Skeletal muscle satellite cell (primary cell): ENCODE measurements around the gene RING1.

Experiments used
- H3K27me3 ChIP-seq: 2 replicates; pipeline ENCODE4 v1.7.0; 2013; ENCODE audit warnings: low read length; ENCODE audit not compliant: control insufficient read depth, insufficient read depth
- H3K36me3 ChIP-seq: 2 replicates; pipeline ENCODE4 v1.7.0; 2013; ENCODE audit warnings: mild to moderate bottlenecking, control low read depth, low read length; ENCODE audit not compliant: insufficient read depth
- H3K4me1 ChIP-seq: 2 replicates; pipeline ENCODE4 v1.7.0; 2013; ENCODE audit warnings: low read length; ENCODE audit not compliant: control insufficient read depth, insufficient read depth
- H3K4me2 ChIP-seq: 2 replicates; pipeline ENCODE4 v1.7.0; 2013; ENCODE audit warnings: mild to moderate bottlenecking, low read length
- H3K4me3 ChIP-seq: 2 replicates; pipeline ENCODE4 v1.7.0; 2013; ENCODE audit warnings: low read length
- H3K9ac ChIP-seq: 2 replicates; pipeline ENCODE4 v1.7.0; 2013; ENCODE audit warnings: mild to moderate bottlenecking, low read depth, low read length, moderate library complexity
- H3K9me3 ChIP-seq: replicated peaks from 2 replicates; pipeline ENCODE4 v1.7.0; 2013; ENCODE audit warnings: mild to moderate bottlenecking, control low read depth, low read length

The RING1 gene

DNA sequence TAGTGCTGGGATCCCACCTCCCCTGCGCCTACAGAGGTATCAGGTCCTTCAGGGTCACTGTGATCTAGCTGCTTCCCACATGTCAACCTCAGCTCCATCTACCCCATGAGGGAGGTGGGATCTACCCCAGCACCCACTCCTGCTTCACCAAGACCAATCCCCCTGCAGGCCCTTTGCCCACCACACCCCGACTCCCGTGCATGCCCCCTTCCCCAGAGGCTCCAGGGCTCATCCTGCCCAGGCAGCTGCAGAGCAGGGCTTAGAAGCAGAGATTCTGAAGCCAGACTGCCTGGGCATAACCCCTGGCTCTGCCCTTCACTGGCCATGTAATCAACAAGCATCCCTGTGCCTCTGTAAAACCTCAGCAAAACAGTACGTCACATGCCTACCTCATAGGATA is 33.5 kb upstream of the RING1 start:
- Histone ChIP-seq H3K9me3 (no peaks in the 10 kb centered on the region), H3K9ac (no peak overlapping the region), H3K4me2 (no peak overlapping the region), H3K27me3 (peaks cover 13% of the 10 kb centered on the region), H3K4me1 (no peaks in the 10 kb centered on the region), H3K36me3 (no peaks in the 10 kb centered on the region), H3K4me3 (no peak overlapping the region)

DNA sequence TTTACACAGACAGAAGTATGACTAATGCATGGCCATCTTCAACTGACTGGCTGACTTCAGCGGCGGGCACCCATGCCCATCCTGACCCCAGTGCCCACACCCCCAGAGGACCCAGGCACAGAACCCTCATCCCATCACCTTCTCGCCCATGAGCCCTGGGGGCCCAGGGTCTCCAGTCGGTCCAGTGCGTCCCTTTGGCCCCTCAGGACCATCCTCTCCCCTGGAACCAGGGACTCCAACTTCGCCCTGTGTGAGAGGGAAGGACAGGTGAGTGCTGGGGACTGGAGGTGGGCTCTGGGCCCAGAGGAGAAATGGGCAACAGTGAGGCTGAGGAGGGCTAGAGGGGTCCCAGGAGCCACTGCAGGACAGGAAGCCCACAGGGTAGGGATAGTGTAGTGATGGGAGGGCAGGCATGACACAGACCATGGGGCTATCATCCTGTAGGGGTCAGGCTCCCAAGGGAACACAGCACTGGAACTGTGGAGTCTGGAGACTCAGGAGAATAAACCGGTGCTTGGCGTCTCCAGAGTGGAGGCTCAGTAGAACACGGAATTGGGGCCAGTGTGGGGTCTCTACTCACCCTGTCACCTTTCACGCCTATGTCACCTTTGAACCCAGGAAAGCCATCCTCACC is 32.7 kb upstream of the RING1 start:
- Histone ChIP-seq H3K4me3 (no peak overlapping the region), H3K9ac (no peak overlapping the region), H3K27me3 (peaks cover 13% of the 10 kb centered on the region), H3K4me2 (no peak overlapping the region), H3K9me3 (no peaks in the 10 kb centered on the region), H3K4me1 (no peaks in the 10 kb centered on the region), H3K36me3 (no peaks in the 10 kb centered on the region)

DNA sequence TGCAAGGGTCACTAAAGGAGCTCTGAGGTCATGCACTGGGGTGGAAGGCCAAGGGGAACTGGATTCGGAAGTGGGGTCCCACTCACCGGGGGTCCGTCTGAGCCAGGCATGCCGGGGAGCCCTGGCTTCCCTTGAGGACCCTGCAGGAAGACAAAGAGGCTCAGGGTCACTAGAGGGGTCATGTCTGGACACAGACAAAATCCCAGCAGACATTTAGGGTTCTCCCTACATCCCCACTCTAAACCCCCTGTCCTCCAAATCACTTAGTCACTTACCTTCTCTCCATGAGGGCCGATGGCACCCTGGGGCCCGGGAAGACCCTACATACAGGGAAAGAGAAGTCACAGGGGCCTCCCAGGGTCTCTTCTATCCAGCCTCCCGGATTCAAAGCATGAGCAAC is 31.4 kb upstream of the RING1 start:
- Histone ChIP-seq H3K27me3 (peaks cover 13% of the 10 kb centered on the region), H3K4me1 (no peaks in the 10 kb centered on the region), H3K4me2 (no peak overlapping the region), H3K9me3 (no peaks in the 10 kb centered on the region), H3K9ac (no peak overlapping the region), H3K36me3 (no peaks in the 10 kb centered on the region), H3K4me3 (no peak overlapping the region)

DNA sequence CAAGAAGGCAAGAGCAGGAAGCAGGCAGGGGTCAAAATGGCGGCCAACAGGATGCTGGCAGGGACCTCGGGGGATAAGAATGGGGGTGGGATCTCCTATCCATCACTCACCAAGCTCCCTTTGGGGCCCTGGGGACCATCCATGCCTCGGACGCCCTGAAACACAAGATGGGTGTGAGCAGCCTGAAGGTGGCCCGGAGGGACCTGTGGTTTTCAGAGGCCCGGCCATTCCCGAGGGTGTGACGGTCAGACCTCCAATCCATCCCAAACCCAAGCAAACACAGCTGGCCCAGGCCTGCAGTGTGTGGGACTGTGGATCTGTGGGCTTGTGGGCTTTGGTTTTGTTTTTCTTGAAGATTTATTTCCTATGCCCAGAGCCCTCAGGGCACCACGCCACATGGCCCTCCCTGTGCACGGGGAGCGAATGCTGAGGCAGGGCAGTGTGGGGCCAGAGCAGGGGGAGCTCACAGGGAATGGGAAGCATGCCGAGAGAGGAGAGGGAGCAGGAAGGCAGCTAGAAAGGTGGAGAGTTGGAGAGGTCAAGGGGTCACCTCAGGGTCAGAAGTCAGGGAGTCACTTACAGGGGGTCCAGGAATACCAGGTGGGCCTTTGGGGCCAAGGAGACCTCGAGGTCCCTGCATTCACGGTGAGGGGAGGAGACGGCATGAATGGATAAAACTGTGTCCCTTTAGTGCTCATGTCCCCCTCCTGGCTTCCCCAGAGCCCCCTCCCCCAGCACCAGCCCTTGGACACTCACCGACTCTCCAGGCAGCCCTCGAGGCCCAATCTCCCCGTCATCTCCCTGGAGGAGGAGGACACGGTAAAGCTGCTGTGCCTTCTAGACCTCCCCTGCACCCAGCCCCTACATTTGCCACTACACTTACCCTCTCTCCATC is 30.5 kb upstream of the RING1 start:
- Histone ChIP-seq H3K9ac (no peak overlapping the region), H3K4me1 (no peaks in the 10 kb centered on the region), H3K27me3 (peaks cover 13% of the 10 kb centered on the region), H3K4me3 (no peak overlapping the region), H3K9me3 (no peaks in the 10 kb centered on the region), H3K4me2 (no peak overlapping the region), H3K36me3 (no peaks in the 10 kb centered on the region)

DNA sequence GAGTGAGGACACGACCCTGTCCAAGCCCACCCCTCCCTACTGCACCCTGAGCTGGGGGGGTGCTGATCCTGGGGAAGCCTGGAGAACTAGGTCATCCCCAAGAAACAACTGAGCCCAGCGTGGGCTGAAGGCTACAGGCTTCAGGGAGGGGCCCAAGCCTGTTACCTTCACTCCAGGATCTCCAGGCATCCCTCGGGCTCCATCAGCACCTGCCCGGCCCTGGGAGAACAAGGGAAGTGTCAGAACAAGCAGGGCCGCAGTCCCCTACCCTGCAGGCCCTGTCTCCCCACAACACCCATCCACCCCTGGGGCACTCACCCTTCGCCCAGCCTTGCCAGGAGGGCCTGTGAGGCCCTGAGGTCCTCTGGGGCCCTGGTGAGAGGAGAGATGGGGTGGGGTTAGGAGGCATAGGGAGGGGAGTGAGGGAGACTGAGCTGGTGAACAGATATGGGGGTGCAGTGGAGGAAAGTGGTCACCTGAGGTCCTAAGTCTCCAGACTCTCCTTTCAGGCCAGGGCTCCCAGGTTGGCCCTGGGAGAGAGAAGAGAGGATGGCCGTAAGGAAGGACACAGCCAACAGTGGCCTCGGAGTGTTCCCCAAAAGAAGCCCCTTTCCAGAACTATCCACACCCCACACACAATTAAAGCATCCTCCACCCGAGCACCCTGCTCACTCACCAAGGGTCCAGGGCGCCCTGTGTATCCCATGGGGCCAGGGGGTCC is 29.4 kb upstream of the RING1 start:
- H3K36me3 ChIP-seq, result no peaks in the 10 kb centered on the region
- no peak overlapping the region for H3K9ac ChIP-seq
- H3K4me1 ChIP-seq, result no peaks in the 10 kb centered on the region
- H3K27me3 ChIP-seq, result peaks cover 6% of the 10 kb centered on the region
- H3K9me3 ChIP-seq, result no peaks in the 10 kb centered on the region
- H3K4me3 ChIP-seq, result no peak overlapping the region
- H3K4me2 ChIP-seq, result no peak overlapping the region

DNA sequence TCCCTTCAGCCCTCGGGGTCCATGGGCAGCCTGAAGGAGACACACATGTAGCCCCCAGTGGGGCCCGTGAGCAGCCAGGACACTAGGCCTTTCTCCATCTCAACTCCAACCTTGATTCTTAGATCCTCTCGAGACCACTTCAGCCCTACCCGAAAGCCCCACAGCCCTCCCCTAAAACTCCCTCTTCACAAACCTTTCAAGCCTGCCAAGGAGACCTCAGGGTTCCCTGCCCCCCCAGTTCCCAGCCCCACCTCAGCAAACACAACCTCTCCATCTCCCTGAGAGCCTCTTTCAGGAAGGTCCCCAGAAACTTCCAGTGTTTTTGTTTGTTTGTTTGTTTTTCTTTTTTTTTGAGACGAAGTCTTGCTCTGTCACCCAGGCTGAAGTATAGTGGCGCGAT is 27.2 kb upstream of the RING1 start:
- H3K4me2 ChIP-seq, result no peak overlapping the region
- H3K4me1 ChIP-seq, result no peaks in the 10 kb centered on the region
- H3K27me3 ChIP-seq, result no peaks in the 10 kb centered on the region
- no peaks in the 10 kb centered on the region for H3K36me3 ChIP-seq
- no peak overlapping the region for H3K4me3 ChIP-seq
- no peaks in the 10 kb centered on the region for H3K9me3 ChIP-seq
- H3K9ac ChIP-seq, result no peak overlapping the region

DNA sequence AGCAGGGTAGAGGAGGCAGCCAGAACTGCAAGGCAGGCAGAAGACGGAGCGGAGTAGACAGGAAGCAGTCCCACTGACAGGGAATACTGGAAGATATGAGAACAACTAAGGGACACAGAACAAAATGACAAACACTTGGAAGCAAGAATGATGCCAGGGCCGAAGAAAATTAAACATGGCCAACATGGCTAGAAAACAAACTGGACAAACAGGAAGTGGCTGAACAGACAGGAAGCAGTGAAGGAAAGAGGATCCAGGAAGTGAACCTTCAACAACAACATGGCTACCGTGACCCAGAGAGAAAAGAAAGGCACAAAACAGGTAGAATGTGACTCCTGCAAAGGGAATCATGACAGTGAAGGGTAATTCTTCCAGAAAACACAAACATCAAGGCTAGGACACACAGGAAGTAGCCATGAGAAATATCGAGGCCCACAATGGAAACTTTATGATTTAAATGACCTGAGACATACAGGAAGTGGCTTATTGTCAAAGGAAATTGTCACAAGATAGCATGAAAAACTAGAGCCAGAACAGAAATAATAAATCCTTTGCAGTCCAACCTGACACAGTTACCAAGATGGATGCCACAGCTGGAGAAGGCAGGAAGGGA is 25.1 kb upstream of the RING1 start:
- H3K9me3 ChIP-seq, result no peaks in the 10 kb centered on the region
- no peaks in the 10 kb centered on the region for H3K27me3 ChIP-seq
- H3K9ac ChIP-seq, result no peak overlapping the region
- no peaks in the 10 kb centered on the region for H3K36me3 ChIP-seq
- no peak overlapping the region for H3K4me3 ChIP-seq
- no peaks in the 10 kb centered on the region for H3K4me1 ChIP-seq
- no peak overlapping the region for H3K4me2 ChIP-seq

DNA sequence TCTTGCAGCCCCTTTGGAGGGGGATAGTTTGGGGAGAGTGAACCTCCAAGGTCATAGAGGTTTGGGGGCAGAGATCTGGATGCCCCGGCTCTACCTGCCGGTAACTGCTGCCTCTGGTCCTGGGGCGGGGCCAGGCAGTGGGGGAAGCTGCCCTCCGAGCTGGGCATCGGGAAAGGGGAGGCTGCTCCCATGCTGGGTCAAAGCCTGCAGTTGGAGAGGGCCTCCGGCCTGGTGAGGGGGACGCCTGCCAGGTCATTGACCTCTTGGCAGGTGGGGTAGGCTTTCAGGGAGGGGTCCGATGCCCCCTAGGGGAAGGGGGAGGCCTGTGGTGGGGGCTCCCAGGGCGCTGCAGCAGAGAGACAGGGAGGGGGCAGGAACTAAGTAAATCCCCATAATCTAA is 23.1 kb upstream of the RING1 start:
- Histone ChIP-seq H3K4me3 (no peak overlapping the region), H3K36me3 (no peaks in the 10 kb centered on the region), H3K9me3 (no peaks in the 10 kb centered on the region), H3K27me3 (peaks cover 5% of the 10 kb centered on the region), H3K4me2 (no peak overlapping the region), H3K4me1 (no peaks in the 10 kb centered on the region), H3K9ac (no peak overlapping the region)

DNA sequence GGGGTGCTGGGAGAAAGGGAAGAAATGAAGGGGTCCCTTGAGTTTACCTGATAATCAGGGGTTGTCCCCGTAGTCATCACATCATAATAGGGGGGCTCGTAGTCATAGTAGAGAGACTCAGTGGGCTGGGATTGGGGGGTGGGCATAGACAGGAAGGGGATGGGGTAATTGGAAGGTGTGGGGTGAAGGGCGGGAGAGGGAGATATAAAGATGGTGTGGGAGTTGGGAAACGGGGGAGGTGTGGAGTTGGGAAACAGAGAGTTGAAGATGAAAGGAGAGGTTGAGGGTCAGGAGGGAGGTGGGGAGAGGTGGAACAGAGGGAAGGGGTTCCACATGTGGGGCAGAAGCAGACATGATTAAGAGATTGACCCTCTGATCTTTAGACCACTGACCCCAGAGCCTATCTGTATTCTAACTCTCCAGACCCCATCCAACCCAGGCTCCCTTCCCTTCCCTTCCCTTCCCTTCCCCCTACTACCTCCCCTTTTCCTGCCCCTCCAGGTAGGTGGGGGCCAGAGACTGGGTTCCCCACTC is 22.6 kb upstream of the RING1 start:
- Histone ChIP-seq H3K4me2 (no peak overlapping the region), H3K36me3 (no peaks in the 10 kb centered on the region), H3K4me1 (no peaks in the 10 kb centered on the region), H3K9me3 (no peaks in the 10 kb centered on the region), H3K9ac (no peak overlapping the region), H3K4me3 (no peak overlapping the region), H3K27me3 (peaks cover 7% of the 10 kb centered on the region)

DNA sequence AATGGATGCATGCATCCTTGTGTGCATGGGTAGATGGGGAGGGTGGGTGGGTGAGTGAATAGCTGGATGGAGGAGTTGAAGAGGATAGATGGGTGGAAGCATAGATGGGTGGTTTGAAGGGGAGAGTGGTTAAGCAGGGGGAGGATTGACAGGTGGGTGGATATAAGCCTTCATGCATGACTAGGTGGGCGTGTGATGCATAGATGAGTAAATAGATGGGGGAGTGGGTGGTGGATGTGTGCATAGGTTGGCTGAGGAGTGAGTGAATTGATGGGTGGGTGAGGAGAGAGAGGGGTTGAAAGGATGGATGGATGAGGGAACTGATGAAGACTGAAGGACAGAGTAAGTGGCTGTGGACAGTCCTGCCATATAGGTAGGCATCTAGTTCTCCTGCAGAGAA is 20.5 kb upstream of the RING1 start:
- no peak overlapping the region for H3K9ac ChIP-seq
- no peak overlapping the region for H3K4me2 ChIP-seq
- H3K27me3 ChIP-seq, result peaks cover 26% of the 10 kb centered on the region
- H3K4me3 ChIP-seq, result no peak overlapping the region
- no peaks in the 10 kb centered on the region for H3K9me3 ChIP-seq
- no peaks in the 10 kb centered on the region for H3K36me3 ChIP-seq
- H3K4me1 ChIP-seq, result peaks cover under 1% of the 10 kb centered on the region

DNA sequence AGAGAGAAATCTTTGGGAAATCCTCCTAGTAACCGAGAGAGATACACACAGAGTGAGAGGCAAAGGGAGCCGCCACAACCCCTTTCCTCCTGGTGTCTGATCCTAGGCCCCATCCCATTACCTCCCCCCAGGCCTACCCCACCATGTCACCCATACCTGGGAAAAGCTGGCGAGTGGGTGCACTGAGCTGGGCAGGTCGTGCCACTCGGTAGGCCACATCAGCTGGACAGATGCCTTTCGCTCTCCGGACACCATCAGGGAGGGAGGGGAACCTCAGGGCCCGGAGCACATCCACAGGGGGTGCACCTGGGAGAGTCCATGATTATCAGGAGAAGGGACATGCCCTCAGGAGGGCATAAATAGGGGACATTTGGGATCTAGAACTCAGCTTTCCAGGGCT is 19.1 kb upstream of the RING1 start:
- H3K9ac ChIP-seq, result no peak overlapping the region
- H3K4me2 ChIP-seq, result no peak overlapping the region
- peaks cover 28% of the 10 kb centered on the region for H3K27me3 ChIP-seq
- peaks cover 6% of the 10 kb centered on the region for H3K36me3 ChIP-seq
- peaks cover 4% of the 10 kb centered on the region for H3K4me1 ChIP-seq
- no peaks in the 10 kb centered on the region for H3K9me3 ChIP-seq
- no peak overlapping the region for H3K4me3 ChIP-seq
